ENCODE results near the gene SRGAP2C. TPM values are rescaled to one million over a fixed set of nuclear protein-coding genes. Genes with fewer than 3 reads are reported as not detected.
"Not testable (repeated sequence)": the region's sequence is repeated elsewhere in the genome, so short reads cannot be mapped to it uniquely, and the experiment has no call there.

The SRGAP2C gene
- polyA plus RNA-seq, 1 donor: 26.2 TPM

- DNase-seq (ENCODE audit: low read depth): not testable (repeated sequence)
These were observed 1.4 kb downstream of the SRGAP2C start for GRCh38 chr1:121186191-121186590.

- not testable (repeated sequence) for DNase-seq (ENCODE audit: low read depth)
These were observed 3.1 kb downstream of the SRGAP2C start for GRCh38 chr1:121187914-121188313.

GRCh38 chr1:121192512-121192911, 7.7 kb downstream of the SRGAP2C start:
- not testable (repeated sequence) for DNase-seq (ENCODE audit: low read depth)

GRCh38 chr1:121197095-121197882, 12.5 kb downstream of the SRGAP2C start:
- DNase-seq (ENCODE audit: low read depth): not testable (repeated sequence)

- not testable (repeated sequence) for DNase-seq (ENCODE audit: low read depth)
These were observed 15.0 kb downstream of the SRGAP2C start for GRCh38 chr1:121199763-121200162.

GRCh38 chr1:121200232-121200631, 15.5 kb downstream of the SRGAP2C start:
- not testable (repeated sequence) for DNase-seq (ENCODE audit: low read depth)

GRCh38 chr1:121200985-121201981, 16.5 kb downstream of the SRGAP2C start:
- not testable (repeated sequence) for DNase-seq (ENCODE audit: low read depth)

- DNase-seq (ENCODE audit: low read depth): not testable (repeated sequence)
These were observed 18.2 kb downstream of the SRGAP2C start for GRCh38 chr1:121202986-121203385.

- not testable (repeated sequence) for DNase-seq (ENCODE audit: low read depth)
These were observed 21.3 kb downstream of the SRGAP2C start for GRCh38 chr1:121205786-121206711.

- not testable (repeated sequence) for DNase-seq (ENCODE audit: low read depth)
These were observed 22.6 kb downstream of the SRGAP2C start for GRCh38 chr1:121207328-121207727.

- DNase-seq (ENCODE audit: low read depth): not testable (repeated sequence)
These were observed 23.6 kb downstream of the SRGAP2C start for GRCh38 chr1:121208375-121208774.

- DNase-seq (ENCODE audit: low read depth): not testable (repeated sequence)
These were observed 26.0 kb downstream of the SRGAP2C start for GRCh38 chr1:121210778-121211177.

- not testable (repeated sequence) for DNase-seq (ENCODE audit: low read depth)
These were observed 28.7 kb downstream of the SRGAP2C start for GRCh38 chr1:121213491-121213890.

- DNase-seq (ENCODE audit: low read depth): not testable (repeated sequence)
These were observed 29.9 kb downstream of the SRGAP2C start for GRCh38 chr1:121214544-121215156.

- not testable (repeated sequence) for DNase-seq (ENCODE audit: low read depth)
These were observed 31.1 kb downstream of the SRGAP2C start for GRCh38 chr1:121215699-121216417.

GRCh38 chr1:121216676-121217075, 31.9 kb downstream of the SRGAP2C start:
- not testable (repeated sequence) for DNase-seq (ENCODE audit: low read depth)

GRCh38 chr1:121221770-121222169, 37.0 kb downstream of the SRGAP2C start:
- not testable (repeated sequence) for DNase-seq (ENCODE audit: low read depth)

GRCh38 chr1:121224714-121225113, 39.9 kb downstream of the SRGAP2C start:
- not testable (repeated sequence) for DNase-seq (ENCODE audit: low read depth)

GRCh38 chr1:121226295-121226904, 41.6 kb downstream of the SRGAP2C start:
- DNase-seq (ENCODE audit: low read depth): not testable (repeated sequence)
